ENCODE data around the gene CIITA. TPM values are rescaled to one million over a fixed set of nuclear protein-coding genes. Genes with fewer than 3 reads are reported as not detected.

The CIITA gene
- polyA plus RNA-seq, 1 donor (not counting 4 experiments of a cell fraction or from before 2014, with no cell fraction given): 0.05 TPM

GRCh38 chr16:10906914-10907756, 30.1 kb downstream of the CIITA start:
- Histone ChIP-seq H3K79me2 (ENCODE audit: control insufficient read depth, insufficient read depth, low read length) (no peaks in the 10 kb centered on the region), H3K9me1 (ENCODE audit: control insufficient read depth, extremely low read depth, insufficient read depth, low read length) (no peaks in the 10 kb centered on the region), H3K27me3 (ENCODE audit: control insufficient read depth, extremely low read depth, insufficient read depth, low read length) (no peaks in the 10 kb centered on the region), H3K4me2 (ENCODE audit: control insufficient read depth, extremely low read depth, insufficient read depth, low read depth, low read length) (no peak overlapping the region), H3K9ac (ENCODE audit: control insufficient read depth, extremely low read depth, insufficient read depth, low read length) (no peak overlapping the region), H3K27ac (ENCODE audit: control insufficient read depth, insufficient read depth, low read length) (no peak overlapping the region), H2AFZ (ENCODE audit: control insufficient read depth, low read length) (no peak overlapping the region), H4K20me1 (ENCODE audit: control insufficient read depth, extremely low read depth, insufficient read depth, low read length) (no peaks in the 10 kb centered on the region), H3K4me3 (ENCODE audit: control insufficient read depth in 2 of 3, extremely low read depth in 1 of 3, insufficient read depth in 2 of 3, low read depth in 1 of 3, low read length in 3 of 3) (no peak overlapping the region), H3K36me3 (ENCODE audit: control insufficient read depth in 2 of 2, extremely low read depth in 1 of 2, insufficient read depth in 2 of 2, low read length in 2 of 2) (no peaks in the 10 kb centered on the region), H3K4me1 (ENCODE audit: control insufficient read depth, extremely low read depth, insufficient read depth, low read length) (no peaks in the 10 kb centered on the region), H3K9me3 (ENCODE audit: control insufficient read depth, low read depth, low read length) (peaks cover 3% of the 10 kb centered on the region)
- TF ChIP-seq EZH2 (IDR thresholded peaks at IDR 0.05; ENCODE audit: low read length): no peak
- FAIRE-seq (no peak), DNase-seq (ENCODE audit: low read depth, low spot score) (no peak)
- dilution Hi-C loops (cut with MboI; ENCODE audit: extremely low pct_ligation_motif_present, low sequenced_read_pairs): loop anchor here (25.0 kb wide), 1 partner anchor 170 kb away; the partner anchor contains the start of gene NUBP1

GRCh38 chr16:10907757-10908045, 30.7 kb downstream of the CIITA start:
- H3K9me1 ChIP-seq (ENCODE audit: control insufficient read depth, extremely low read depth, insufficient read depth, low read length): no peaks in the 10 kb centered on the region
- no peaks in the 10 kb centered on the region for H3K4me1 ChIP-seq (ENCODE audit: control insufficient read depth, extremely low read depth, insufficient read depth, low read length)
- no peak overlapping the region for H3K4me3 ChIP-seq (ENCODE audit: control insufficient read depth in 2 of 3, extremely low read depth in 1 of 3, insufficient read depth in 2 of 3, low read depth in 1 of 3, low read length in 3 of 3)
- no peaks in the 10 kb centered on the region for H4K20me1 ChIP-seq (ENCODE audit: control insufficient read depth, extremely low read depth, insufficient read depth, low read length)
- no peak overlapping the region for H3K4me2 ChIP-seq (ENCODE audit: control insufficient read depth, extremely low read depth, insufficient read depth, low read depth, low read length)
- TF ChIP-seq EZH2 (IDR thresholded peaks at IDR 0.05; ENCODE audit: low read length) (no peak), CTCF (optimal IDR thresholded peaks at IDR 0.05 in 1 of 3, IDR thresholded peaks at IDR 0.05 in 1 of 3, conservative IDR thresholded peaks at IDR 0.05 in 1 of 3; ENCODE audit: extremely low read depth in 1 of 3, insufficient read depth in 2 of 3, low read length in 3 of 3) (no peak)
- no peak overlapping the region for H3K27ac ChIP-seq (ENCODE audit: control insufficient read depth, insufficient read depth, low read length)
- no peaks in the 10 kb centered on the region for H3K27me3 ChIP-seq (ENCODE audit: control insufficient read depth, extremely low read depth, insufficient read depth, low read length)
- DNase-seq (ENCODE audit: low read depth, low spot score): no peak
- H3K9ac ChIP-seq (ENCODE audit: control insufficient read depth, extremely low read depth, insufficient read depth, low read length): no peak overlapping the region
- no peaks in the 10 kb centered on the region for H3K36me3 ChIP-seq (ENCODE audit: control insufficient read depth in 2 of 2, extremely low read depth in 1 of 2, insufficient read depth in 2 of 2, low read length in 2 of 2)
- no peaks in the 10 kb centered on the region for H3K79me2 ChIP-seq (ENCODE audit: control insufficient read depth, insufficient read depth, low read length)
- H2AFZ ChIP-seq (ENCODE audit: control insufficient read depth, low read length): no peak overlapping the region
- H3K9me3 ChIP-seq (ENCODE audit: control insufficient read depth, low read depth, low read length): peaks cover 3% of the 10 kb centered on the region
- no peak for FAIRE-seq
- dilution Hi-C loops (cut with MboI; ENCODE audit: extremely low pct_ligation_motif_present, low sequenced_read_pairs): loop anchor here (25.0 kb wide), 1 partner anchor 170 kb away; the partner anchor contains the start of gene NUBP1

All from keratinocyte (primary cell).